Measurements from ENCODE around the gene PPM1L.
"Not testable (repeated sequence)": the region's sequence is repeated elsewhere in the genome, so short reads cannot be mapped to it uniquely, and the experiment has no call there.

The PPM1L gene

DNA sequence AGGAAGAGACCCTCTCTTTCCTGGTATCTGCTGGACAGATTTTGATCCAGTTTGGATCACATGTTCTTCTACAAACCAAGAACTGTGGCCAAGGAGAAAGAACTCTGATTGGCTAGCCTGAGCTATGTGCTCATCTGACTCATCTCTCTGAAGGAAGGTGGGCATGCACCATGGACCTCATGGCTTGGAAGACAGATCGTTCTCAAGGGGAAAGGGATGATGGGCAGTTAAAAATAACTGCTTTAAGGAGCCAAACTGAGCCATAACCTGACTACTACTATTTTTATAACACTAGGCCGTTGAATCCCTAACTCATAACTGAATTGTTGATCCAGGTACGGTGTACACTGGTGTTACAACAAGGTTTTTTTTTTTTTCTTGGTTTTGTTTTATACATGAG is 236.7 kb downstream of the PPM1L start:
- DNase-seq, result no peak

DNA sequence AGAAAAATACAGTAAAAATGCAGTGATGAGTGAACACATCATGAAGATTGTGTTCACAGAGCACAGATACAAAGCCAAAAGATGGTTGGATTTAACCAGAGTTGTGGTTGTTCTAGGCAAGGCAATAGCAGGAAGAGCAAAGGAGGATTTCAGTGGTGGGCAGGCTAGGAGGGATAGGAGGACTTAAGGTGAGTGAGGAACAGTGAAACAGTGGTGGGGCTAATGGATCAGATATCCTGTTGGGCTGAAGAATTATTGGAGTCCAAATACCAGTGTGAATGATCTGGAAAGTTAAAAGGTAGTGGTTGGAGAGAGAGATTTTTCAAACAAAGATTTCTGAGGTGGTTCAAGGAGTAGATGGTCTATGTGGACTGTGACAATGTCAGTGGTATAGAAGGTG is 240.8 kb downstream of the PPM1L start:
- no peak for DNase-seq

DNA sequence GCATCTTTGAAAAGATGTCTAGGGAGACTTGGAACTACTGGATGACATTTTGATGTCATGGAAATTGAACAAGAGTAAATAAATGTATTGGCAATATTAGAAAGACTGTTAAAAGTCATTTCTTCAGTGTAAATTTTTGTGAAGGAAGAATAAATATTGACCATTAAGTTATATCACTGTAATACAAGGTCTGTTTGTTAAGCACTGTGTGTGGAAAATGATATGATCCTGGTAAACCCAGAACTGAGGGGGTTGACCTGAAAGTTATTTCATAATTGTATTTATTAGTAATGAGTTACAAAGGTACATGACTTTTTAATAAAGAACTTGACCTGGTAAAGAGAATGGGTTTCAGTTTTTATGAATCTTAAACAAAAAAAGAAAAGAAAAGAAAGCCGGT is 242.6 kb downstream of the PPM1L start:
- no peak for DNase-seq

DNA sequence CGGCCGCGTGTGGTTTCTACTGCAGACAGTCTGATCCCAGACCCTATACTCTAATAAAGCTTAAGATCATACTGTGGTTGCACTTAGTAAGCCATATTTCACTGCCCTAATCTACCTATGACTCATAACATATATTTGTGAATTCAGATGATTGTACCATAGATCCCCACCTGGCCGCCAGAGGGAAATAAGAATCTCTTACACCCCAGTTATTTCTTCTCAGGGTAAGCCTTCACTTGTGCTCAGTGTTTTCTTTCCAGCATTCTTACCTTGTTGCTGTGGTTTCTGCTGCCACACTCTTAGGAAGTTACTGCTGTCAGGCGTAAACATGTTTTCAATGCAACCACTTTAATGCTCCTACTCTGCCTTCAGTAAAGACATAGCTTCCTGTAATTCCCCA is 243.2 kb downstream of the PPM1L start:
- no peak for DNase-seq

DNA sequence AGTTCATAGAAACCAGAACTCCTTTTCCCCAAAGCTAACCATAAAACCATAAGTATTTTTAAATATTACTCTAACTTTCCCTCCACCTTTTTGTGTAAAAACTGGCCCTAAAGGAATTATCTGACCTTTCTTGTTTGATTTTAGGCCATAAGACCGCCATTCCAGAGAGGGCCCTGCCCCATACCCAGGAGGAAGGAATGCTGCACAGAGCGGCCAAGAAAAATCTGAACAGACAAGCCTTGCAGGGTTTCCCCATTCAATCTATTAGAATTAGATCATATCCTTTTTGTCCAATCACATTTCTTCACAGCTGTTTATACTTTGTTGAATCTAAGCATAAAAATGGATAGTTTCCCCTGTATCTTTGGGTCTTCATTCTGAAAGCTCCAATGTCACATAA is 252.1 kb downstream of the PPM1L start:
- DNase-seq, result no peak

DNA sequence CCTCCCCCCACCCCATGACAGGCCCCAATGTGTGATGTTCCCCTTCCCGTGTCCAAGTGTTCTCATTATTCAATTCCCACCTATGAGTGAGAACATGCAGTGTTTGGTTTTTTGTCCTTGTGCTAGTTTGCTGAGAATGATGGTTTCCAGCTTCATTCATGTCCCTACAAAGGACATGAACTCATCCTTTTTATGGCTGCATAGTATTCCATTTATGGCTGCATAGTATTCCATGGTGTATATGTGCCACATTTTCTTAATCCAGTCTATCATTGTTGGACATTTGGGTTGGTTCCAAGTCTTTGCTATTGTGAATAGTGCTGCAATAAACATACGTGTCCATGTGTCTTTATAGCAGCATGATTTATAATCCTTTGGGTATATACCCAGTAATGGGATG is 254.1 kb downstream of the PPM1L start:
- not testable (repeated sequence) for DNase-seq

DNA sequence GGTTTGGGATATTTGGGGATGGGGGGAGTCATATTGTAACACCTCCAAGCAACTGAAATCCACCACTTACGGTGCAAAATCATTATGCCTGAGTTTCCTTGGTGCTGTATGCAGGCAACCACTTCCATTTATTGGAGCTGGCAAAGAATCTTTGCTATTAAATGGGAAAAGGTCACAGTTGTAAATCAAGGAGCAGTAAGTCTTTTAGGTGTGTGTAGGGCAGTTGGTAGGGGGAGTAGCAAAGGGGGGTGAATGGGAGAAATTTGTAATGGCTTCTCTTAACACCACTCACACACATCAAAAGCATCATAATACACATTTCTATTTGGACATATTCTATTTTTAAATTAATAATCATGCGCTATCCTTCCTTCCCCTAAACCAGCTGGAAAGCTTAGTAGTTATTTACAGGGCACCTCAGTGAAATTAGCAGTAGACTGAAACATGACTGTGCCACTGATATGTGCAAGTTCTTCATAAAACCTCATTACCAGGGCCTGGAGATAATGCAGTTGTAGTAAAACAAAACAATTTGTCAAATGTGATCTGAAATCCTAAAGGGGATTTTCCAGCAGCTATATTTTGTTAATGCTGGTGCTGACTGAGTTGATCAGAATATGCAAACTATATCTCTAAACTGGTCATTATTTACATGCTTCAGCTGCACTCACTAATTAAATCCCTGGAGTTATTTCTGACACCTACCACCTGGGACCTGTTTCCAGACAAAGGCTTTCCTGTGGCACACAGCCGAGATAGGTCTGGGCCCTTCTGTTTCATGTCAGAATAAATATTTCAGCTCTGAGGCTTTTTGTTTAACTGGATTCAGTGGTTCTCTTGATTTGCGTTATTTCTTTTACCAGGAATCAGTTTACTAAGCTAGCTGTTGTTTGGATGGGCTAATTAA is 259.1 kb downstream of the PPM1L start:
- DNase-seq, result no peak

DNA sequence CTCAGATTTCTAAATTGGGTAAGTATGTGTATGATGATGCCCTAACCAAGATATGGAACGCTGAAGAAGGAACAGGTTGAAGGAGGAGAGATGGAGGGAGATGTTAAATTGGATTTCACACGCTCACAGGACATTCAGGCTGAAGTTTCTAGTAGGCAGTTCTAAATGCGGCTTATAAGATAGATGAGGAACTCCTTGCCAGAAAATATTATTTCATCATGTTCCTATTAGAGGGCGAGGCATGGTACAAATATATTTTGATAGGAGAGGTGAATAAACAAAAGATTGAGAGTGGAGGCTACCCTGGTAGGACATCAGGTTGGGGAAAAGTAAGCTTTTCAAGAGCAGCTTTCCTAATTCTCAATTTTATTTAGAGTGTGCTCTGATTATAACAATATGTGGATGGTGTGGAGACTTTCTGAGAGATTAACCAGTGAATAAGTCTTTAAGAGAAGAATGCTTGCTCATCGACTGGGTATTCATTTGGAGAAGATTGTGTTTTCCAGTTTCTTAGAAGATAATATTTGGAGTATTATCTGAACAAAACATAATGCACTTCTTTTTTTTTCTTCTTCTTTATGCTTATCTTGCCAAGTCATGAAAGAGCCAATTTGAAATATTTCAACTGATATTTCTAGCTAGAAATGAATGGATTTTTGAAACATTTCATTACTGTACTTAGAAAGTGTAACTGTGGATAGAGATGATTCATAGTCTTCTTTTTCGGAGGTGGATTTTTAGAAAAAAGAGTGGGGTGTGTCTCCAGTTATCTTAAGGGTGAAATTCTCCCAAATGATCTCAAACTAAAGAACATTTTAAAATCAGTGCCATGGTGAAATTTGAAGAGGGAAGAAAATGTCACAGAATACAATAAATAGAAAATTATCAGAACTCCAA is 260.6 kb downstream of the PPM1L start:
- DNase-seq, result no peak

DNA sequence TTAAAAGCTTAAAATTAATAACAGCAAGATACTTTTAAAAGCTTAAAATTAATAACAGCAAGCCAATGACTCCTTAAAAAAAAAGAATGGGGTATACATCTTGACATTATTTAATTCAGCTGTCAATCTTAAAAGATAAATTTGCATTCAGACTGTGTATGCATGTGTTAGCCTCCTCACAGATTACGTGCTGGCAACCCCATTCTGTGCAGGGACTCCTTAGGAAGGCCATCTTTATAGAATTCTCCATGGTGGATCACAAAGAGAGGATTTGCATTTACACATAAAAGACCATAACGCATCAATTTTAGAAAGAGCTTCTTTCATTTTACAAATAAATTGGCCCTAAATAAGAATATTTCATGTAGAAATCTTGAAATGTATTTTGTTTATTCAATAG is 261.9 kb downstream of the PPM1L start:
- no peak for DNase-seq

DNA sequence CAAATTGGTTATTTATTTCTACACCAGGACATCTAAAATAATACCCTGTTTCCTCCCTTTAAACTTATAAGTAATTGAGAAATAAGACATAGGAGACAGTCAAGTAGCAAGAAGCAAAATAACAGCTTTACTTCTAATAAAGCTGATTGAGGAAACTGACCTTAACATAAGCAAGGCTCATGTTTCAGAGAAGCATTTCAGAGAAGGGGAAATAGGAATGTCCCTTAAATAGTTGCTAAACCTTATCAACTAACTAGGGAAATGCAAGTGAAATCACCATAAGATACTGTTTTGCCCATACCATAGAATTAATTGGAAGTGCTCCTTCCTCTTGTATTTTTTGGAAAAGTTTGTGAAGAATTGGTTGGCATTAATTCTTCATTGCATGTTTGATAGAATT is 264.2 kb downstream of the PPM1L start:
- no peak for DNase-seq

DNA sequence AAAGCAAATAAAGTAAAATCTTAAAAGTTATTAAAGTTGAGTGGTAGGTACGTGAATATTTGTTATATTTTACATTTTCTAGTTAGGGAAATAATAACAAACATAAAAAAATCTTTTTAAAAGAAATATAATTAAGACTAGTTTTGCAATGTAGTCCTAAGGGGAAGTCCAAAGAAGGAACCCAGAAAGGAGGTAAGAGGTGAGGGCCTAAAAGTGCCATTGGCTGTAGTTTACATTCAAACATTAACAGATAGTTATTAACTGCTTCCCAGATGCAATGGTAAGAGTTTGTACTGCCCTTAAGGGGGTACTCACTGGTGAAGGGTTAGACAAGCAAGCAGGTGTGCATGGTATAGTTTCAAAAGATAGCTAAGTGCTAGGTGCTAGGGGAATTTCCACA is 269.9 kb downstream of the PPM1L start:
- DNase-seq, result no peak

DNA sequence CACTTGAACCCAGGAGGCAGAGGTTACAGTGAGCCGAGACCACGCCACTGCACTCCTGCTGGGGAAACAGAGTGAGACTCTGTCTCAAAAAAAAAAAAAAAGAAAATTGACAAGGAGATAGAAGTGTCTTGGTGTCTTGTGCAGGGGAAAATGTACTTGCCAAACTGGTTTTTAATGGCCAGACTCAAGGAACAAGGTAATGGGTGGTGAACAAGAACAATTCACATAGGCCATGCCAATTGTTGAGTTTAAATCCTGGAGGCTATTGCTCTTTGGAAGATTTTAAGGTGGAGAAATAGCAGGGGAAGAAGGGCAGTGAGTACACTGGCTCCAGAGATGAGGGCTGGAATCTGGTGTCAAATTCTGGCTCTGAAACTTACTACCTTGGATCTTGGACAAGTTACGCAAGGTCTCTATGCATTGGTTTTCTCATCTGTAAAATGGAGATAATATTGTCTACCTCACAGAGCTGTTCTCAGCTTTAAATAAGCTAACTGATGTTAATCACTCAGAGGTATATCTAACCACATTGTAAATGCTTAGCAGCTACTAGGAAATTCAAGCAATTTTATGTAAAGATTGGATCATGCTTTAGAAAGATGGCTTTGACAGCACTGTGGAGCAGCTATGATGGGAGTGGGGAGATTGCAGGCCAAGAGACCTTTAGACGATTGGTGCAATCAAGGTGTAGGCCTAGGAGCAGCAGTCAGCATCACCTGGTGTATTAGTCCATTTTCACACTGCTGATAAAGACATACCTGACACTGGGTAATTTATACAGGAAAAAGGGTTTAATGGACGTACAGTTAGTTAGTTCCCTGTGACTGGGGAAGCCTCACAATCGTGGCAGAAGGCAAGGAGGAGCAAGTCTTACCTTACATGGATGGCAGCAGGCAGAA is 270.8 kb downstream of the PPM1L start:
- DNase-seq, result no peak

DNA sequence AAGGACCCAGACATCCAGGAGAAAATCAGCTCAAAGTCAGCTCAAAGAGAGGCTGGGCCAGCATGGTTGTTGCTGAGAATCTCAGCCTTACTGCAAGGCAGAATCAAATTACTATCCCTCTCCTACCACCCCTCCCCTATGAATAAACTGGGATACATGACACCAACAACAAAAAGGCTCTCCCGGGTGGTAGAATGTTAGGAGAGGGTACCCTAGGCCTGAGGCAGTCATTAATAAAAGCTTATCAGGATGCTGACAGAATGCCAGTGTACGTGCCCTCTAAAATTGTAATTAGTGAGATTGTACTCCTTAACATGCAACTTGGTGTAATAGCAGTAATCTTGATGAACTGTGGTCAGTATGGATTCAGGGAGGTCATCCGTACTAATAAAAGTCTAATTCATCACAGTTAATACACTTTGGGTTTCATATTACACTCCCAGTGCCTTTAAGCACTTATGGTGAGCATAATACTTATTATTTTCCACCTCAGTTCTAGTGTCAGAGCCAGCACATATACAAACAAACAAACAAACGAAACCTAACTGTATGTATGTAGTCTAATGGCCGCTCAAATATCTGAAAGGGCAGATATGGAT is 272.6 kb downstream of the PPM1L start:
- DNase-seq, result peak; percentile 60

DNA sequence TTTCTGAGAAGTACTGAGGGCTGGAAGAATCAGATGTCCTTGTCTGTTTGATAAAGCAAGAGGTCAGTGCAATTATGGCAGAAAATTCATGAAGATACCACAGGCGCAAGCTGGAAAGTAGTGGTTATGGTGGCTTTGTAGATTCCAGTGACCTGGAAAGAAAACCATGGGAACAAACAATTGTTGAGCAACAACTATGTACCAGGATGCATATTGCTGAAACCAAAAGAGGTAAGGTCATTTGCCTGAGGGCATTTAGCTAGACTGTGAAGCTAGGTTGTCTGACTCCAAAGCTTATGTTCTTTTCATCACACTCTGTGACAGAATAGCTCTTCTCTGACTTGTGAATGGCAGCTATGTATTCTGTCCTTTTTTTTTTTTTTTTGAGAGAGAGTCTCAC is 275.1 kb downstream of the PPM1L start:
- no peak for DNase-seq

DNA sequence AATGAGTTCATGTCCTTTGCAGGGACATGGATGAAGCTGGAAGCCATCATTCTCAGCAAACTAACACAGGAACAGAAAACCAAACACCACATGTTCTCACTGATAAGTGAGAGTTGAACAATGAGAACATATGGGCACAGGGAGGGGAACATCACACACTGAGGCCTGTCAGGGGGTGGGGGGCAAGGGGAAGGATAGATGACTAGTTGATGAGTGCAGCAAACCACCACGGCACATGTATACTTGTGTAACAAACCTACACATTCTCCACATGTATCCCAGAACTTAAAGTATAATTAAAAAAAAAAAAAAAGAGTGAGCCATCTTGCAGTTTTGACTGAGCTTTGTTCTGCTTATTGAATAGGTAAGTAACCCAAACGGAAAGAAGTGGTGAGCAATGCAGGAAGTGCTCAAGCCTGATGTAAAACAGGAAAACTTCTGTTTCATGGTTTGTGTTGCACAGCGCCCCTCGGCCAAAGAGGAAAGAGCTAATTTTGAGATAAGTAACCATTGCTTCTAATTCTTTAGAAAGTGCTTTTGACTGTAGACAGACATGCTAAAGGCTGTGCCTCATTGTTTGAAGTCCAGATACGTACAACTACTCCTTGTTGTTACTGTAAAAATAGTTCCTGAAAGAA is 279.0 kb downstream of the PPM1L start:
- DNase-seq, result not testable (repeated sequence)

DNA sequence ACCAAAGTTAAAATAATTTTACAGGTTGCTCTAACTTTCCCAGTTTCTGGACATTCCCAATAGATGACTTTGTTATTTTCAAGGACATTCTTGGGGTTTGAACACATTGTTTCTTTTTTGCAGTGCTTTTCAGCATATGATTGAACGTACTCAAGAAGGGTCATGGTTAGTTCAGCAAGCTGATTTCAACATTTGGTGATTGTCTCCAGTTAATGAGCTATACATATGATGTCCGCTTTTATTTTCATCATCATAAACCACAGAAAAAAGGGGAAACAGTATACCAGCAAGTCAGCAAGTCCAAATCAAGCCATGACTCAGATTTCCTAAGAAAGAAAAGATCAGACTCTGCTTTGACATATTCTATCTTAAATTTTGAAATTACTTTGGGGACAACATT is 279.7 kb downstream of the PPM1L start:
- no peak for DNase-seq

DNA sequence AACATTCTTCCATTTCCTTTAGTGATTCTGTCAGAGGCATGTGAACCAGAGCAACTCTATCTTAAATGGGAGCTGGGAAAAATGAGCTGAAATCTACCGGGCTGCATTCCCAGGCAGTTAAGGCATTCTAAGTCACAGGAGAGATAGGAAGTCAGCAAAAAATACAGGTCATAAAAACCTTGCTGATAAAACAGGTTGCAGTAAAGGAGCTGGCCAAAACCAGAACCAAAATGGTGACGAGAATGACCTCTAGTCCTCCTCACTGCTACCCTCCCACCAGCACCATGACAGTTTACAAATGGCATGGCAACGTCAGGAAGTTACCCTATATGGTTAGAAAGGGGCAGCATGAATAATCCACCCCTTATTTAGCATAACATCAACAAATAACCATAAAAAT is 282.7 kb downstream of the PPM1L start:
- no peak for DNase-seq

DNA sequence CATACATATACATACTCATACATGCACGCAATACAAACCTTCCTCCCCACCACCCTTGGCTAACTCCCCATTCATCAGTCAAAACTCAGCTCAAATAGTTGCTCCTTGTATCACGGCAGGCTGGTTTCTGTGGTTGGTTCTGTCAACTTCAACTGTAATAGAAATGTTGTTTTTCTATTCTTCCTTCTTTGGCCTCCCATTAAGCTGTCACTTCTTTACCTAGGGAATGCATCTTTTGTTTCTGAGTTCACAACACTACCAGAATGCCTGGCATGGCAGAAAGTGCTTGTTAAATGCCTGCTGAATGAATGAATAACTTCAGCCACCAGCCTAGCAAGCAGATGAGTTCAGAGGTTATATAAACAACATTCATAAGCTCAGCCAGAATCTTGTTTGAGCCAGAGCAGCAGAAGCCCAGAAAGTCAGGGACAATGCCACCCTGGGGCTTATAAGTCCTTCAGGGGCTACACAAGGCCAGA is 286.0 kb downstream of the PPM1L start:
- no peak for DNase-seq

DNA sequence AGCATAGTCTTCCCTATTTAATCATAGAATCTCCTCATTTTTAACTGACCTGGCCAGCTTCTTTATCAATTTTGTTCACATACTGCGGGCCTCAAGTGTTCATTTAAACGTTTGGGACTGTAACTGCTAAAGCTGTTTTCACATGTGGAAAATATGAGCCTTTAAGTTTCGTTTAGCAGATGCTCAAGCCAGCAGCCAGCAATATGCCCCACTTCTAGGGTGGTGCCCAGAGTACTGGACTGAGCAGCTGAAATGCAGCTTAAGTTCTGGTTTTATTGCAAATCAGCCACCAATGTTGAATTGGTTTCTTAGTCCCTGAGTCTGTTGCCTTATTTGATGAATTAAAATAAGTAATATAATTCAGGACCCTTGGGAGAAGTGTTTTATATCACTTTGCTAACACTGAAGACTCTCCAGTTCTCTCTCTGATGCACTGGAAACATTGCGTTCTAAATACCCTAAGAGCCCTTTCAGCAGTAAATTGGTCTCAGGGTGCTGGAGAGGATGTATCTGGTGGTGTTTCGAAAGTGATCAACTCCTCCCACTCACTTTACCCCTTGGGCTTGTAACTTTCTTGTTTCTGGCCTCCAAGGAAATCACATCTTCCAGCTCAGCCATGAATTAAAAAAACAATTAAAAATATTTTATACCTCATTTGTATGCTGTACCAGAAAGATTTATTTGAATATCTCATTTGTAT is 287.5 kb downstream of the PPM1L start:
- no peak for DNase-seq

DNA sequence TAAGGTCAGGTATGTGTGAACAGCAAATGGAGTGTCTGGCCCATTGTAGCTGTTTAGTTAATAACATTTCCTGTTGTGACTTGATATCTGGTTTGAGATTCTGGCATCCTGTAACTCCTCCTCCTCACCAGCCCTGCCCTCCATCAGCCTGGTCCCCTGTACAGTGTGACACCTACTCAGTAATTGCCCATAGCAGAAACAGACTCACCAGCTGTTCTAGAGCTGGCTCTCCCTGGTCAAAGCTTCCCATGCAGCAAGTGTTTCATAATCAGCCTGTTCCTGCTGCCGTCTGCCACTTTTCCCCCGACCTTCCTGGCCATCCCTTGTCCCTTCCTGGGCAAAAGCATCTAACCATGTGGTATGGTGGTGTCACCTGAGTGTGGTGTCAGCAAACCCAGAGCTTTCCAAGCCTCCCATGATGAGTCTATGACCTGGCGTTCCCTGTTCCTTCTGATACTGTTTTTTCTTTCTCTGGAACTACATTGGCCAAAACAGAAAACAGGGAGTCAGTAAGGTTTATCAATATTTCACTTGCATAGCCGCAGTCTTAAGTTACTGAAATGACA is 293.7 kb downstream of the PPM1L start:
- DNase-seq, result no peak

DNA sequence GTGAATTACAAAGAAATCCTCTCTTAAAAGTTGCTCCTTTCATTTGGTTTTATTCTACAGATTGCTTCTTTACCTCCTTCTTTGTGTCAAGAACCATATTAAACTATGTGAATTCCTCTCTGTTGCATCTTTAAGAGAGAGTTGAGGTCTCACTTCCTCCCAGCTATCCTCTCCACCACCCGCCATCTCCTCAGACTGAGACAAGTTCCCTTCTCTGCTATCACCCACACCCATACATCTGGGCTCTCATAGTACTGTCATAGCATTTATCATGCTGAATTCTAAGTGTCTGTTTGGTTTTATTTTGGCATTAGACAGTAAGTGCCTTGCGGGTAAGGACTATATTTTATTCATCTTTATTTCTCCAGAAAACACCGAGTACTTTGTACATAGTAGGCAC is 294.9 kb downstream of the PPM1L start:
- DNase-seq, result no peak
